ENCODE data around the gene MPST. TPM values are rescaled to one million over a fixed set of nuclear protein-coding genes. Genes with fewer than 3 reads are reported as not detected.

MPST gene
- total and polyA plus RNA-seq, 3 donors from 2014 or later, result 64.1 to 114 (median 99.6) TPM

DNA sequence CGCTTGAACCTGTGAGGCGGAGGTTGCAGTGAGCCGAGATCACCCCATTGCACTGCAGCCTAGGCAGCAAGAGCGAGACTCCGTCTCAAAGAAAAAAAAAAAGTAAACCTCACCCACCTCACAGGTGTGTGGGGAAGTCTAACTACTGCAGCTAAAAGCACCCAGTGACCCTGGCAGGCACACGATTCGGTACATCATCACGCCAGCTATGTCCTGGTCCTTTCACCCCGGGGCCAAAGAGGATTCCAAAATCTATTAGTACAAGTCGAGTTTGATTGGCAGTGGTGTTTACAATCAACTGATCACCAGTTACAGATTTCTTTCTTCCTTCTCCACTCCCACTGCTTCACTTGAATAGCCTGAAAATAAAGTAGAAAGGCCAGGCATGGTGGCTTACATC lies 6.6 kb upstream of the MPST start:
- no peaks in the 10 kb centered on the region for H3K27me3 ChIP-seq
- H3K36me3 ChIP-seq (ENCODE audit: low read depth, missing control alignments), result no peaks in the 10 kb centered on the region
- DNase-seq, result no peak
- H3K4me3 ChIP-seq, result no peak overlapping the region
- 84 to 86% methylated on average over 10 of the region's 10 CpGs for WGBS, 2 donors
- peaks cover 7% of the 10 kb centered on the region for H3K4me1 ChIP-seq
- intact Hi-C loops (cut with DNase I; ENCODE audit: low total_unique reads), result no loop called here
- H3K27ac ChIP-seq, result no peak overlapping the region
- TF ChIP-seq, protein P1, sequence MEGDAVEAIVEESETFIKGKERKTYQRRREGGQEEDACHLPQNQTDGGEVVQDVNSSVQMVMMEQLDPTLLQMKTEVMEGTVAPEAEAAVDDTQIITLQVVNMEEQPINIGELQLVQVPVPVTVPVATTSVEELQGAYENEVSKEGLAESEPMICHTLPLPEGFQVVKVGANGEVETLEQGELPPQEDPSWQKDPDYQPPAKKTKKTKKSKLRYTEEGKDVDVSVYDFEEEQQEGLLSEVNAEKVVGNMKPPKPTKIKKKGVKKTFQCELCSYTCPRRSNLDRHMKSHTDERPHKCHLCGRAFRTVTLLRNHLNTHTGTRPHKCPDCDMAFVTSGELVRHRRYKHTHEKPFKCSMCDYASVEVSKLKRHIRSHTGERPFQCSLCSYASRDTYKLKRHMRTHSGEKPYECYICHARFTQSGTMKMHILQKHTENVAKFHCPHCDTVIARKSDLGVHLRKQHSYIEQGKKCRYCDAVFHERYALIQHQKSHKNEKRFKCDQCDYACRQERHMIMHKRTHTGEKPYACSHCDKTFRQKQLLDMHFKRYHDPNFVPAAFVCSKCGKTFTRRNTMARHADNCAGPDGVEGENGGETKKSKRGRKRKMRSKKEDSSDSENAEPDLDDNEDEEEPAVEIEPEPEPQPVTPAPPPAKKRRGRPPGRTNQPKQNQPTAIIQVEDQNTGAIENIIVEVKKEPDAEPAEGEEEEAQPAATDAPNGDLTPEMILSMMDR (IDR thresholded peaks at IDR 0.05), result no peak
- no peak for TF ChIP-seq POLR2A (IDR thresholded peaks at IDR 0.05)
- no peaks in the 10 kb centered on the region for H3K9me3 ChIP-seq

DNA sequence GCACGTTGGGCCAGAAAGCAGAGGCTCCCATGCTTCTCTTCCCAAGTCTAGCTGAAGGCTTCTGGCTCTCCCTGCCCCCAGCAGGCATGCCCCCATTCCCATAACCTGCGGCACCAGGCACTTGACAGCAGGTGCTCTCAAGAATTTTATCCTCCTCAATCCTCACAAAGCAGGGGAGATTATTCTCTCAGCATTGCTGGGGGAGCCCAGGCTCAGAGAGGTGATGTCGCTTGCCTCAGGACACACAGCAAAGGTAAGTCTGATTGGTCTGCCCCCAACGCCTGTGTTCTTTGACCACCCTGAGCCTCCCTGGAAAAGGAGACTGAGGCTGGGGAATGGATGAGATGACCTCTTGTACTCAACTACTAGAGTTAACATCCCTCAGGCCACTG lies 5.1 kb upstream of the MPST start:
- Histone ChIP-seq H3K27ac (no peak overlapping the region), H3K4me3 (no peak overlapping the region), H3K36me3 (ENCODE audit: low read depth, missing control alignments) (no peaks in the 10 kb centered on the region), H3K4me1 (peaks cover 12% of the 10 kb centered on the region), H3K27me3 (no peaks in the 10 kb centered on the region), H3K9me3 (no peaks in the 10 kb centered on the region)
- TF ChIP-seq, protein P1 (IDR thresholded peaks at IDR 0.05), result no peak
- no peak for TF ChIP-seq POLR2A (IDR thresholded peaks at IDR 0.05)
- DNase-seq, result no peak
- 87 to 94% methylated on average over 4 of the region's 4 CpGs for WGBS, 2 donors
- intact Hi-C loops (cut with DNase I; ENCODE audit: low total_unique reads), result no loop called here

DNA sequence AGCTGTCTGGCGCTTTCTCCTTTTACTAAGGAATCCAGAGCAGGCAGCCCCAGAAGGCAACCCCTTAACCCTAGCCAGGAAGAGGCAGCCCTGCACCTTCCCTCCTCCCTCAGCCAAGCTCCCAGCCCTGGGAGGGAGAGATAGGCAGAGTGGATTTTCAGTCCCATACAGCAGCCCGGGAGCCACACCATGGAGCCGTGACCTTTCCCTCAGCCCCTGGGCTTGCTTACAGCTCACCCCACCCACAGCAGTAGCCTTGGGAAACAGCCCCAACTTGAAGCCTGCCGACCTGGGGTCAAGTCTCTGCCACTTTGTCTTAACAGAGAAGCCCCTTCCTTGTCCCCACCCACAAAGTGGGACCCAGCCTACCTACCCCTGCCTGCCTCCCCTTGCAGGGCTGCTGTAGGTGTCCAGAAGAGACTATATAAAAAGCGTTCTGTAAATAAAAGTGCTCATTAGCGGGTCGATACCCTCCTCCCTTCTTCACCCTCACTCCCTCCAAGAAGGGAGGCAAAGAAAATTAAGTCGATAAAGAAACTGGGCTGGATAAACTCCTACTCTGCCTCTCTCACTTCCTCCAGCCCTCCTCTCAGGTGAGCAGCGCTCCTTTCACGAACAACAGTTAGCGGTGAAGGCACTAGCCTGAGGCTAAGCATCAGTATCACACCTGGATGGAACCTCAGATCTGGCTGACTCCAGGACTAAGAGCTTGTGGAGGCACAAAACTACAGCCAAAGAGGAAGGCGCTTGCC lies 4.5 kb upstream of the MPST start:
- no peak overlapping the region for H3K27ac ChIP-seq
- 76 to 80% methylated on average over 12 of the region's 12 CpGs for WGBS, 2 donors
- DNase-seq, result no peak

DNA sequence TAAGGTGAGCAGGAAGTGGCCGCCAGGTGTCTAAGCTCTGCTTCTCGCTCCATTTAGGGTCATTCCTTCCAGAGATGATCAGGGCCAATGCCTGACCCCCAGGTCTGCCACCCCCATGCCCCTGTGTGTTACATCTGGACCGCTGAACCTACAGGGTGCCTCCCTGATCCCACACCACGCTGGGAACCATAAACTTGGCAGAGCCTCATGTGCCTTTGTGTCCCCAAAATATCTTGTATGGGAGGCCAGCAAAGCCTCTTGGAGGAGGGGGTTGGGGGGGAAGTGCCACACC lies 4.0 kb upstream of the MPST start:
- intact Hi-C loops (cut with DNase I; ENCODE audit: low total_unique reads), result no loop called here
- DNase-seq, result no peak
- Histone ChIP-seq H3K27me3 (no peaks in the 10 kb centered on the region), H3K4me1 (peaks cover 16% of the 10 kb centered on the region), H3K27ac (no peak overlapping the region), H3K36me3 (ENCODE audit: low read depth, missing control alignments) (no peaks in the 10 kb centered on the region), H3K9me3 (no peaks in the 10 kb centered on the region), H3K4me3 (no peak overlapping the region)
- TF ChIP-seq POLR2A (IDR thresholded peaks at IDR 0.05), result no peak
- TF ChIP-seq, protein P1 (IDR thresholded peaks at IDR 0.05), result no peak
- 90 to 96% methylated on average over 4 of the region's 4 CpGs for WGBS, 2 donors

More for the DNA sequence above, 4.5 kb upstream of the MPST start:
- no peaks in the 10 kb centered on the region for H3K36me3 ChIP-seq (ENCODE audit: low read depth, missing control alignments)
- TF ChIP-seq, protein P1 (IDR thresholded peaks at IDR 0.05), result no peak
- no peak for TF ChIP-seq POLR2A (IDR thresholded peaks at IDR 0.05)
- H3K4me1 ChIP-seq, result peaks cover 12% of the 10 kb centered on the region
- intact Hi-C loops (cut with DNase I; ENCODE audit: low total_unique reads), result no loop called here
- no peak overlapping the region for H3K4me3 ChIP-seq
- no peaks in the 10 kb centered on the region for H3K9me3 ChIP-seq
- H3K27me3 ChIP-seq, result no peaks in the 10 kb centered on the region
